ENCODE data around the gene ITIH5.
"Not testable (repeated sequence)": the region's sequence is repeated elsewhere in the genome, so short reads cannot be mapped to it uniquely, and the experiment has no call there.

The ITIH5 gene

GRCh38 chr10:7666253-7667023 lies at the start of gene ITIH5:
TSS of gene ITIH5 (minus strand) at chr10:7666966. CDS start at chr10:7666892, 74 bp downstream.
- no peak for DNase-seq

GRCh38 chr10:7715515-7715914 lies 48.7 kb upstream of the ITIH5 start:
- no peak for DNase-seq

- DNase-seq, result not testable (repeated sequence)
Measured at GRCh38 chr10:7711075-7711474, 44.3 kb upstream of the ITIH5 start.

- no peak for DNase-seq
Measured at GRCh38 chr10:7710446-7710845, 43.7 kb upstream of the ITIH5 start.

- DNase-seq, result no peak
Measured at GRCh38 chr10:7708832-7709231, 42.1 kb upstream of the ITIH5 start.

- DNase-seq, result no peak
Measured at GRCh38 chr10:7707858-7708622, 41.3 kb upstream of the ITIH5 start.

- no peak for DNase-seq
Measured at GRCh38 chr10:7707102-7707501, 40.3 kb upstream of the ITIH5 start.

GRCh38 chr10:7706534-7707073 lies 39.8 kb upstream of the ITIH5 start:
- DNase-seq, result no peak

GRCh38 chr10:7705341-7705740 lies 38.6 kb upstream of the ITIH5 start:
- DNase-seq, result no peak

- DNase-seq, result no peak
Measured at GRCh38 chr10:7704071-7705016, 37.6 kb upstream of the ITIH5 start.

GRCh38 chr10:7703140-7703539 lies 36.4 kb upstream of the ITIH5 start, which contains the start of gene ITIH2:
TSS of gene ITIH2 (plus strand) at chr10:7703316. CDS start at chr10:7703435, 119 bp downstream.
- DNase-seq, result no peak

- DNase-seq, result no peak
Measured at GRCh38 chr10:7702288-7702812, 35.6 kb upstream of the ITIH5 start.

GRCh38 chr10:7701158-7701742 lies 34.5 kb upstream of the ITIH5 start:
- DNase-seq, result no peak

GRCh38 chr10:7700577-7701125 lies 33.9 kb upstream of the ITIH5 start:
- DNase-seq, result no peak

- no peak for DNase-seq
Measured at GRCh38 chr10:7697426-7697825, 30.7 kb upstream of the ITIH5 start.

- DNase-seq, result no peak
Measured at GRCh38 chr10:7696545-7696944, 29.8 kb upstream of the ITIH5 start.

- not testable (repeated sequence) for DNase-seq
Measured at GRCh38 chr10:7693194-7693593, 26.4 kb upstream of the ITIH5 start.

- DNase-seq, result not testable (repeated sequence)
Measured at GRCh38 chr10:7692368-7692767, 25.6 kb upstream of the ITIH5 start.

GRCh38 chr10:7690885-7691597 lies 24.3 kb upstream of the ITIH5 start:
- DNase-seq, result not testable (repeated sequence)

- DNase-seq, result no peak
Measured at GRCh38 chr10:7689591-7689990, 22.8 kb upstream of the ITIH5 start.
